Measurements from ENCODE around the gene C13orf46.
"Not testable (repeated sequence)": the region's sequence is repeated elsewhere in the genome, so short reads cannot be mapped to it uniquely, and the experiment has no call there.

C13orf46 gene

DNA sequence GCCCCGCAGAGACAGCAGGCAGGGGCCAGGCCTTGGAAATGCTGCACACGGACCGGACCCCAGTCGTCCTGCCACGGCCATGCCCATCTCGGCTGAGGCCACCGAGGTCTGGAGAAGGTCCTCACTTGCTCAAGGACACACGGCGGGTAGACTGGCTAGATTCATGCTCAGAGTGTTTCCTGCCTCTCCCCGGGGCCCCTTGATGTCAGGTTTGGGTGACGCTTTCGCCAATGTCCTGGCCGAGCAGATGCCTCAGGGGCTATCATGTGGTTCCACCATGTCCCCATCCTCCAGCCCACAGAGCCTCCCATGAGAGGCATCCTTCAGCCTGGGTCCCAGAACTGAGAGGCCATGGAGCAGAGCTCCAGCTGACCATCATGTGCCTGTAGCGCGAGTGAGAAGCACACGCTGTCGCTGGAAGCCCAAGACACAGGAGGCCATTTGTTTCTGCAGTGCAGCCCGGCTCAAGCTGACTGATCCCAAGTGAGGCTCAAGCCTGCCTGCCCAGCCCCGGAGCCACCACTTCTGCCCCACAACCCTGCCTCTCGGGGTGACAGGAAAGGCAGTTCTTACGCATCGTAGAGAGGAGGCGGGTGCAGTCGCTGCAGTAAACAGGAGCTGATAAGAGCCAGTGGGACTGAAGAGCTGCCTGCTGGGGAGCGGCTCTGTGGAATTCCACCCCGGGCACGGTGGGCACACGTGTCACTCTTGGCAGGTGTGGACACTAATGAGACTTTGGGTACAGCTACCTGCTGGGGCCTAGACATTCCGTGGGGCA lies 56.1 kb downstream of the C13orf46 start:
- Histone ChIP-seq H3K4me3 (ENCODE audit: low read depth, low read length) (no peak overlapping the region), H3K9ac (ENCODE audit: low read depth, low read length) (no peak overlapping the region), H3K9me3 (ENCODE audit: control insufficient read depth, insufficient read depth, low read length) (no peaks in the 10 kb centered on the region), H3K4me1 (ENCODE audit: control insufficient read depth, insufficient read depth, low read length) (no peaks in the 10 kb centered on the region), H3K36me3 (ENCODE audit: control insufficient read depth, insufficient read depth, low read length) (no peaks in the 10 kb centered on the region), H3K27me3 (ENCODE audit: control insufficient read depth, insufficient read depth, low read length) (no peaks in the 10 kb centered on the region)

DNA sequence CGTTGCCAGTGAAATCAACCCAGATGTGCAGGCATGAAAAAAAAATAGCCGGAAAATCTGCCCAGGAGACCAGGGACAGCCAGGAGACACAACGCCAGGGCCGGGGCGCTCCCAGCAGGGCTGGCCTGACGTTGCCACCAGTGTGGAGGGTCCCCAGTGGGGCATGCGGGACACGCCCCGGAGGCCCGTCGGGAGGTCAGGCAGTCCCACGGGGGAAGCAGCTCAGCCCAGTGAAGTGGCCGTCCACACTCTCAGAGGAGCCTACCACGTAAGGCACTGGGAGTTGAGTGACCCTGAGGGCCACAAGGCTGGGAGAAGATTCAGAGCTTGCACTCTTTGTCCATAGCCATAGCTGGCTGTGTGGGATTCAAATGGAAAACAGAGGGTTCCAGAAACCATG lies 56.8 kb downstream of the C13orf46 start:
- Histone ChIP-seq H3K9ac (ENCODE audit: low read depth, low read length) (no peak overlapping the region), H3K4me3 (ENCODE audit: low read depth, low read length) (no peak overlapping the region), H3K27me3 (ENCODE audit: control insufficient read depth, insufficient read depth, low read length) (no peaks in the 10 kb centered on the region), H3K4me1 (ENCODE audit: control insufficient read depth, insufficient read depth, low read length) (no peaks in the 10 kb centered on the region), H3K36me3 (ENCODE audit: control insufficient read depth, insufficient read depth, low read length) (no peaks in the 10 kb centered on the region), H3K9me3 (ENCODE audit: control insufficient read depth, insufficient read depth, low read length) (no peaks in the 10 kb centered on the region)

DNA sequence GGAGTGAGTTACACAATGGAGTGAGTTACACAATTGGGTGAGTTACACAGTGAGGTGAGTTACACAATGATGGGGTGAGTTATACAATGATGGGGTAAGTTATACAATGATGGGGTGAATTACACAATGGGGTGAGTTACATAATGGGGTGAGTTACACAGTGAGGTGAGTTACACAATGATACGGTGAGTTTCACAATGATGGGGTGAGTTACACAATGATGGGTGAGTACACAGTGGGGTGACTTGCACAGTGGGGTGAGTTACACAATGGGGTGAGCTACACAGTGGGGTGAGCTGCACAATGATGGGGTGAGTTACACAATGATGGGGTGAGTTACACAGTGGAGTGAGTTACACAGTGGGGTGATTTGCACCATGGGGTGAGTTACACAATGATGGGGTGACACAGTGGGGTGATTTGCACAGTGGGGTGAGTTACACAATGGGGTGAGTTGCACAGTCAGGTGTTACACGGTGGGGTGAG lies 57.5 kb downstream of the C13orf46 start:
- Histone ChIP-seq H3K4me1 (ENCODE audit: control insufficient read depth, insufficient read depth, low read length) (no peaks in the 10 kb centered on the region), H3K36me3 (ENCODE audit: control insufficient read depth, insufficient read depth, low read length) (no peaks in the 10 kb centered on the region), H3K4me3 (ENCODE audit: low read depth, low read length) (no peak overlapping the region), H3K9me3 (ENCODE audit: control insufficient read depth, insufficient read depth, low read length) (no peaks in the 10 kb centered on the region), H3K9ac (ENCODE audit: low read depth, low read length) (no peak overlapping the region), H3K27me3 (ENCODE audit: control insufficient read depth, insufficient read depth, low read length) (no peaks in the 10 kb centered on the region)

DNA sequence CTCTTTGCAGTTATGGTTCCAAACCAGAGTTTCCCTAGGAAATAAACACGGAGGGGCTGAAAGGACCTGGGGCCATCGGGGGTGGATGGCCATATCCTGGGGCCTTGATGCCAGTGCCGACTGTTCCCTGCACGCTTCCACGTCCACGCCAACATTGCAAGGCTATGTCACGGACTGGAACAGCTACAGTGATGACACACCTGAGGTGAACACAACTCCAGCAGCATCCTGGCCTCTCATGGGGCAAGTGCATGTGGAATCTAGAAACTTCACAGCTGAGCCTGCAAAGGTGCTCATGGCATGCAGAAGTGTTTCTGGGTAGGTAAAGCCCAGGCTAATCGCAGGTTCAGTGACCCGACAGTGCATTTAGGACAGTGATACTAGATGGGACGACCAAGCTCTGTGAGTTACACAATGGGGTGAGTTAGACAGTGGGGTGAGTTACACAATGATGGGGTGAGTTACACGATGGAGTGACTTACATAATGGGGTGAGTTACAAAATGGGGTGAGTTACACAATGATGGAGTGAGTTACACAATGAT lies 58.0 kb downstream of the C13orf46 start:
- Histone ChIP-seq H3K9ac (ENCODE audit: low read depth, low read length) (no peak overlapping the region), H3K4me3 (ENCODE audit: low read depth, low read length) (no peak overlapping the region), H3K4me1 (ENCODE audit: control insufficient read depth, insufficient read depth, low read length) (no peaks in the 10 kb centered on the region), H3K27me3 (ENCODE audit: control insufficient read depth, insufficient read depth, low read length) (no peaks in the 10 kb centered on the region), H3K36me3 (ENCODE audit: control insufficient read depth, insufficient read depth, low read length) (no peaks in the 10 kb centered on the region), H3K9me3 (ENCODE audit: control insufficient read depth, insufficient read depth, low read length) (no peaks in the 10 kb centered on the region)

DNA sequence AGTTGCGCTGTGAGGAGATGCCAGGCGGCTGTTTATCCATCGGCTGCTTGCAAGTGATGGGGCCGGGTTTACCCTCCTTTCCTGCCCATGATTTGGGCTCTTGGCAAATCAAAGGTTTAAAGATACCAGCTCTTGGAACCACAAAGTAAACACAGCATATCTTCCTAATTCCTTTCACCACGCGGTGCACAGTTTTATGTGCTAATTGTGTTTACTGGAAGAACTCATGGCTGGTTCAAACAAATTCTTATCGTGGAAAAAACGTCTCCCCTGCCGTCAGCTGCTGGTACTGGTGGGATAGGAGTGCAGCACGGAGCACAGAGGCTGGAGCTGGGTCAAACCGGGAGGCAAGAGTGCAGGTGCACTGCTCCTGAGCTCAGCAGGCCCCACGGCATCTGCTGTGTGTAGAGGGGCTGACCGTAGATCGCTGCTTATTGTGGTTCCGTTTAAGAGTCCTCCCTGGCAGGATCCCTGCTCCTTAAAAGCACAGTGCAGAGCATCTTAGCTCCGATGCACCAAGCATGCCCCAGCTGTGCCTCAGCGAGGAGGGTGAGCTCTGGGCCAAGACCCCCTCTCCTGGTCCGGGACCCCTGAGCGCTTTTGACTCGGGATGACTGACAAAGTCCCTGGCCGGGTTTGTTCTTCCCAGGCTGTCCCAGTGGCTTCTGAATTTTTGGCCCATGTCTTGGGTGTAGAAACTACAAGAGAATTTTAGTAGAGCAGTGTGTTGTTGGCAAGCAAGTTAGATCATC lies 58.7 kb downstream of the C13orf46 start:
- no peak overlapping the region for H3K9ac ChIP-seq (ENCODE audit: low read depth, low read length)
- H3K27me3 ChIP-seq (ENCODE audit: control insufficient read depth, insufficient read depth, low read length) = no peaks in the 10 kb centered on the region
- H3K36me3 ChIP-seq (ENCODE audit: control insufficient read depth, insufficient read depth, low read length) = no peaks in the 10 kb centered on the region
- H3K4me3 ChIP-seq (ENCODE audit: low read depth, low read length) = no peak overlapping the region
- H3K9me3 ChIP-seq (ENCODE audit: control insufficient read depth, insufficient read depth, low read length) = no peaks in the 10 kb centered on the region
- no peaks in the 10 kb centered on the region for H3K4me1 ChIP-seq (ENCODE audit: control insufficient read depth, insufficient read depth, low read length)

DNA sequence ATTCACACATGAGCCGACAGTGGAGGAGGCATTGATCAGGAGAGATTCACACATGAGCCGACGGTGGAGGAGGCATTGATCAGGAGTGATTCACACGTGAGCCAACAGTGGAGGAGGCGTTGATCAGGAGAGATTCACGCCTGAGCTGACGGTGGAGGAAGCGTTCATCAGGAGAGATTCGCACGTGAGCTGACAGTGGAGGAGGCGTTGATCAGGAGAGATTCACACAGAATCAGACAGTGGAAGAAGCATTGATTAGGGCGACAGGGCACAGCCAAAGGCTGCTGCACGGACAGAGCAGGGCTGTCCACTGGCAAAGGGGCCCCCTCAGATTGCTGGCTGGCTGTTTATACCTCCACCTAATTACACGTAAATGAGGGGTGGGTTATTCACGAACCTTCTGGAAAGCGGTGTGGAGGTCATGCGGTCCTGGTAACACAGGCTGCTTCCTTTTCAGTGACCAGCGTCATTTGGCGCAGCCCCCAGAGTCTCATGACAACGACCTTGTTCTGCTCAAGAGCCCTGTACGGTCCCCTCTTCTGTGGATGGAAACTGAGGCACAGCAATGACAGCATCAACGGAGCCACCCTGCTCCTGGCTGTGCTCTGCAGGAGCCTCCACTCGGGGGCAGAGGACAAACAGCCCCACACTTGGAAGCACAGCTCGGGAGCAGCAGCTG lies 59.4 kb downstream of the C13orf46 start:
- H3K4me3 ChIP-seq (ENCODE audit: low read depth, low read length) = no peak overlapping the region
- no peaks in the 10 kb centered on the region for H3K27me3 ChIP-seq (ENCODE audit: control insufficient read depth, insufficient read depth, low read length)
- H3K4me1 ChIP-seq (ENCODE audit: control insufficient read depth, insufficient read depth, low read length) = no peaks in the 10 kb centered on the region
- H3K9ac ChIP-seq (ENCODE audit: low read depth, low read length) = no peak overlapping the region
- H3K36me3 ChIP-seq (ENCODE audit: control insufficient read depth, insufficient read depth, low read length) = no peaks in the 10 kb centered on the region
- no peaks in the 10 kb centered on the region for H3K9me3 ChIP-seq (ENCODE audit: control insufficient read depth, insufficient read depth, low read length)

DNA sequence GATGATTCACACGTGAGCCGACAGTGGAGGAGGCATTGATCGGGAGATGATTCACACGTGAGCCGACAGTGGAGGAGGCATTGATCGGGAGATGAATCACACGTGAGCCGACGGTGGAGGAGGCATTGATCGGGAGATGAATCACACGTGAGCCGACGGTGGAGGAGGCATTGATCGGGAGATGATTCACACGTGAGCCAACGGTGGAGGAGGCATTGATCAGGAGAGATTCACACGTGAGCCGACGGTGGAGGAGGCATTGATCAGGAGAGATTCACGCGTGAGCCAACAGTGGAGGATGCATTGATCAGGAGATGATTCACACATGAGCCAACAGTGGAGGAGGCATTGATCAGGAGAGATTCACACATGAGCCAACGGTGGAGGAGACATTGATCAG lies 60.0 kb downstream of the C13orf46 start:
- not testable (repeated sequence) for H3K36me3 ChIP-seq (ENCODE audit: control insufficient read depth, insufficient read depth, low read length); H3K9ac ChIP-seq (ENCODE audit: low read depth, low read length); H3K4me1 ChIP-seq (ENCODE audit: control insufficient read depth, insufficient read depth, low read length); H3K4me3 ChIP-seq (ENCODE audit: low read depth, low read length); H3K9me3 ChIP-seq (ENCODE audit: control insufficient read depth, insufficient read depth, low read length); H3K27me3 ChIP-seq (ENCODE audit: control insufficient read depth, insufficient read depth, low read length)

DNA sequence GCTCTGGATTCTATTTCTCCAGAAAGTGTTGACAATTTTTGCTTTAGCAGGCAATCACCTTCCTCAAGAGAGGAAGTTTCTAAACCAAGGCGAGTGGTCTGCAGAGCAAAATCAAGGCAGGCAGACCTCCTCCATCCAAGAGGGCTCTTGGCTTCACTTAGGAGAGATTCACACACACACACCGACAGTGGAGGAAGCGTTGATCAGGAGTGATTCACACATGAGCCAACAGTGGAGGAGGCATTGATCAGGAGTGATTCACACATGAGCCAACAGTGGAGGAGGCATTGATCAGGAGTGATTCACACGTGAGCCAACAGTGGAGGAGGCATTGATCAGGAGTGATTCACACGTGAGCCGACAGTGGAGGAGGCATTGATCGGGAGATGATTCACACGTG lies 60.5 kb downstream of the C13orf46 start:
- H3K27me3 ChIP-seq (ENCODE audit: control insufficient read depth, insufficient read depth, low read length); H3K9ac ChIP-seq (ENCODE audit: low read depth, low read length); H3K4me3 ChIP-seq (ENCODE audit: low read depth, low read length); H3K4me1 ChIP-seq (ENCODE audit: control insufficient read depth, insufficient read depth, low read length); H3K36me3 ChIP-seq (ENCODE audit: control insufficient read depth, insufficient read depth, low read length); H3K9me3 ChIP-seq (ENCODE audit: control insufficient read depth, insufficient read depth, low read length): not testable (repeated sequence)

DNA sequence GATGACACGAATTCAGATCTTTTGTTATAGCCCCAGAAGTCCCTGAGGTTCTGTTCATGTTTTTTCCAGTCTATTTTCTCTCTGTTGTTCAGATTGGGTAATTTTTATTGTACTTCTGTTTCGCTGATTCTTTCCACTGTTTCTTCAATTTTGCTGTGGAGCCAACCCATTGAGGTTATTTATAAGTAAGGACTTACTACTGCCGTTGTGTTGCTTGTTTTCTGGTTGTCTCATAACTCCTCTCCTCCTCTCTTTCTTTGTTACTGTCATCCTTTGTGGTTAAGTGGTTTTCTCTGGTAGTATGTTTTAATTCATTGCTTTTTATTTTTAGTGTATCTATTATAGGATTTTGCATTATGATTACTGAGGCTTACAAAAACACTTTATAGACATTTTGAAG lies 61.3 kb downstream of the C13orf46 start:
- Histone ChIP-seq H3K4me1 (ENCODE audit: control insufficient read depth, insufficient read depth, low read length) (no peaks in the 10 kb centered on the region), H3K9ac (ENCODE audit: low read depth, low read length) (no peak overlapping the region), H3K9me3 (ENCODE audit: control insufficient read depth, insufficient read depth, low read length) (no peaks in the 10 kb centered on the region), H3K4me3 (ENCODE audit: low read depth, low read length) (no peak overlapping the region), H3K27me3 (ENCODE audit: control insufficient read depth, insufficient read depth, low read length) (no peaks in the 10 kb centered on the region), H3K36me3 (ENCODE audit: control insufficient read depth, insufficient read depth, low read length) (no peaks in the 10 kb centered on the region)

DNA sequence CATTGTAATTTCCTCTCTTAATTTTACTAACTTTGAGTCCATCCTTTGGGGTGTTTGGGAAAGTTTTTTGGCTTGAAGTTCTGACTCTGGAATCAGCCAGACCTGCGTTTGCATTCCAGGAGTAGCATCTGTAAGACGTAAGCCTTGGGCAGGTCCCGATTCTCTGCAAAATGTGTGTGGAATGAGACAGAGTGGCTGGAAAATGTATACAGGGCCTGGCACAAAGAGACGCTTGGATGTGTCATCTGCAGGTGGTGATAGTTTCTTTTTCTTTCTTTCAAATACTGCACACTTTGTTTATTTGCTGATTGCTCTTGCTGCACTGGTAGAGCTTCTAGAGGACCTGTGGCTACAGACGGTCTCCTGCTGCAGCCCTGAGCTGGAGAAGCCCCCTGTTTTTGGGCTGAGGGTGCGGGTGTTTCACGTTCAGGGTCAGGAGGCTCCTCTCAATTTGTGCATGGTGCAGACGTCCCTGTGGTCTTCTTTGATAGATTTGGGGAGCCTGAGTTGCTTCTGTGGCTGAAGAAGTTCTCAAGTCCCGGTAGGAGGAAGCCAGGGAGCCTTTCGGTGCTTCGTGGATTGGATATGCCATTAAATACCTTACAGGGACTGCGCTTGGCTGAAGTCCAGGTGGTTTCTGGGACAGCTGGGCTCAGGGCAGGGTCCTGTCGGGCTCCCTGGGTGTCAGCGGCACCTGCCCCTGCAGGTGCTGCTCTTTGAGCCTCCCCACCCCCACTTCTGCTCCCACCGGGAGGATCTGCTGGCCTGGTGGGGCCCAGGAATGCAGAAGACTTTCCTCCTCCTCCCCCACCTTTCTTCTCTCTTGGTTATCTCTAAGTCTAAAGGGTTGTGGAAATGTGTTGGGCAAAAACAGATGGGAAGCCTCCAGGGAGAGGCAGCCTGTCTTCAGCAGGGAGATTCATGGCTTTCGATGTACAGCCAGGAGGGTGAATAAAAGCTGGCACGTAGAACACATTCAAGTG lies 66.0 kb downstream of the C13orf46 start:
- no peaks in the 10 kb centered on the region for H3K9me3 ChIP-seq (ENCODE audit: control insufficient read depth, insufficient read depth, low read length)
- no peaks in the 10 kb centered on the region for H3K27me3 ChIP-seq (ENCODE audit: control insufficient read depth, insufficient read depth, low read length)
- no peaks in the 10 kb centered on the region for H3K4me1 ChIP-seq (ENCODE audit: control insufficient read depth, insufficient read depth, low read length)
- no peaks in the 10 kb centered on the region for H3K36me3 ChIP-seq (ENCODE audit: control insufficient read depth, insufficient read depth, low read length)
- no peak overlapping the region for H3K9ac ChIP-seq (ENCODE audit: low read depth, low read length)
- no peak overlapping the region for H3K4me3 ChIP-seq (ENCODE audit: low read depth, low read length)

DNA sequence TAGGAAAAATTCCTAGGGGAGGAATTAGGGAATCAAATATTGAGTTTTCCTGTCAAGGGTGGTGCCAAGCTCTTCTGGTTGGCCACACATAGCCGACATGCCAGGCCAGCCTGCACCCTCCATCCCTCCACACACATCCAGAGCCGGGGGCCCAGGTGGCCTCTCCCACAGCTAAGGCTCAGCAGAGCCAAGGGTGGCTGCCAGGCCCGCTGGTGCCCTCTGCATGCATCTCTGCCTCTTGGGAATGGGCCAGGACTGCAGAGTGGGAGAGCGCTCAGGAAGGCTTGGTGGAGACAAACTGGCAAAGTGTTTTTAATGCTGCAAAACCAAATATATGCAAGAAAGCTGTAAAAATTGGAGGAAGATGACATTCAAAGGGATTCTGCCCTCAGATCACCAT lies 67.3 kb downstream of the C13orf46 start:
- no peaks in the 10 kb centered on the region for H3K36me3 ChIP-seq (ENCODE audit: control insufficient read depth, insufficient read depth, low read length)
- no peaks in the 10 kb centered on the region for H3K9me3 ChIP-seq (ENCODE audit: control insufficient read depth, insufficient read depth, low read length)
- H3K4me1 ChIP-seq (ENCODE audit: control insufficient read depth, insufficient read depth, low read length) = no peaks in the 10 kb centered on the region
- H3K4me3 ChIP-seq (ENCODE audit: low read depth, low read length) = no peak overlapping the region
- H3K27me3 ChIP-seq (ENCODE audit: control insufficient read depth, insufficient read depth, low read length) = no peaks in the 10 kb centered on the region
- no peak overlapping the region for H3K9ac ChIP-seq (ENCODE audit: low read depth, low read length)

Data from iPS-15b (cell line).